ENCODE data around the gene KRT12. TPM values are rescaled to one million over a fixed set of nuclear protein-coding genes. Genes with fewer than 3 reads are reported as not detected.
A peak's percentile ranks its signal among the peaks of the same experiment; 100 is the strongest.

KRT12 gene
- total and polyA plus RNA-seq, 9 of the 15 experiments (the other 6 are each of a cell fraction or from before 2014, with no cell fraction given): 0.18 to 7.0 (median 2.2) TPM

DNA sequence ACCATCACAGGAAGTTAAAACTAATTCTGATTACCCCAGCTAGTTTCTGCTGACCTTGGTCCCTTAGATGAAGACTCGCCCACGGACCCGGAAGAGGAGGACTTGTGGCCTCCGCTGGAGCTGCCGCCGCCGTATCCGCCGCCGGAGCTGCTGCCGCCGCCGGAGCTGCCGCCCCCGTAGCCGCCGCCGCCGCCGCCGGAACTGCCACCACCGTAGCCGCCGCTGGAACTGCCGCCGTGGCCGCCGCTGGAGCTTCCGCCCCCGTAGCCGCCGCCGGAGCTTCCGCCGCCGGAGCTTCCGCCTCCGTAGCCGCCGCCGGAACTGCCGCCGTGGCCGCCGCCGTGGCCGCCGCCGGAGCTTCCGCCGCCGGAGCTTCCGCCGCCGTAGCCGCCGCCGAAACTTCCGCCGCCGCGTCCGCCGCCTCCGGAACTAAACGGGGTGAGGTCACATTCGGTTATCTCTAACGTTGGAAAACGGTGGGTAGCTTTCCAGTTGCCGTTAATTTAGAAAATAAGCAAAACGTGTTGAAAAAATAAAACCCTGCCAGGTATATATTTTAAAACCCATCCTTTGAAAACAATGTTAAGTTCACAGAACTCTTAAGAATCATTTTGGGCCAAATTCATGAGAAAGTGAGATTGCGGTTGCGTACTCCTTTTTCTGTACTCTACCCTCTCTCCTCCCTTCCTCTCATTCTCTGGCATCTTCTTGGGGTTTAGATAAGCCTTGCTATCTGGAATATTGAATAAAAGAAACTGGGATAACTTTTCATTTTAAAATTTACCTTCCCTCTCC, 48.1 kb downstream of the KRT12 start (continued):
- TF ChIP-seq TFE3 (CRISPR knock-in tag; IDR thresholded peaks at IDR 0.05) (no peak), POLR2AphosphoS2 (IDR thresholded peaks at IDR 0.05; ENCODE audit: low read length) (0 out of 2 replicates have a peak, but pooled peaks have one; percentile 49), MAFF (IDR thresholded peaks at IDR 0.05; ENCODE audit: low read length) (no peak), HEY1 (CRISPR knock-in tag; IDR thresholded peaks at IDR 0.05; ENCODE audit: borderline replicate concordance) (no peak), ILF3 (IDR thresholded peaks at IDR 0.05; ENCODE audit: borderline replicate concordance) (0 out of 2 replicates have a peak, but pooled peaks have one; percentile 29), FOXJ2 (tag; IDR thresholded peaks at IDR 0.05) (no peak), MBD2 (IDR thresholded peaks at IDR 0.05; ENCODE audit: borderline replicate concordance, low read depth) (no peak), SMARCC2 (IDR thresholded peaks at IDR 0.05; ENCODE audit: low read depth) (no peak), ZNF121 (CRISPR knock-in tag; conservative IDR thresholded peaks at IDR 0.05) (no peak), TAF9B (IDR thresholded peaks at IDR 0.05; ENCODE audit: partially characterized antibody) (peak; percentile 70), BMI1 (IDR thresholded peaks at IDR 0.05; ENCODE audit: low read length) (no peak)
- TF ChIP-seq, protein P1, sequence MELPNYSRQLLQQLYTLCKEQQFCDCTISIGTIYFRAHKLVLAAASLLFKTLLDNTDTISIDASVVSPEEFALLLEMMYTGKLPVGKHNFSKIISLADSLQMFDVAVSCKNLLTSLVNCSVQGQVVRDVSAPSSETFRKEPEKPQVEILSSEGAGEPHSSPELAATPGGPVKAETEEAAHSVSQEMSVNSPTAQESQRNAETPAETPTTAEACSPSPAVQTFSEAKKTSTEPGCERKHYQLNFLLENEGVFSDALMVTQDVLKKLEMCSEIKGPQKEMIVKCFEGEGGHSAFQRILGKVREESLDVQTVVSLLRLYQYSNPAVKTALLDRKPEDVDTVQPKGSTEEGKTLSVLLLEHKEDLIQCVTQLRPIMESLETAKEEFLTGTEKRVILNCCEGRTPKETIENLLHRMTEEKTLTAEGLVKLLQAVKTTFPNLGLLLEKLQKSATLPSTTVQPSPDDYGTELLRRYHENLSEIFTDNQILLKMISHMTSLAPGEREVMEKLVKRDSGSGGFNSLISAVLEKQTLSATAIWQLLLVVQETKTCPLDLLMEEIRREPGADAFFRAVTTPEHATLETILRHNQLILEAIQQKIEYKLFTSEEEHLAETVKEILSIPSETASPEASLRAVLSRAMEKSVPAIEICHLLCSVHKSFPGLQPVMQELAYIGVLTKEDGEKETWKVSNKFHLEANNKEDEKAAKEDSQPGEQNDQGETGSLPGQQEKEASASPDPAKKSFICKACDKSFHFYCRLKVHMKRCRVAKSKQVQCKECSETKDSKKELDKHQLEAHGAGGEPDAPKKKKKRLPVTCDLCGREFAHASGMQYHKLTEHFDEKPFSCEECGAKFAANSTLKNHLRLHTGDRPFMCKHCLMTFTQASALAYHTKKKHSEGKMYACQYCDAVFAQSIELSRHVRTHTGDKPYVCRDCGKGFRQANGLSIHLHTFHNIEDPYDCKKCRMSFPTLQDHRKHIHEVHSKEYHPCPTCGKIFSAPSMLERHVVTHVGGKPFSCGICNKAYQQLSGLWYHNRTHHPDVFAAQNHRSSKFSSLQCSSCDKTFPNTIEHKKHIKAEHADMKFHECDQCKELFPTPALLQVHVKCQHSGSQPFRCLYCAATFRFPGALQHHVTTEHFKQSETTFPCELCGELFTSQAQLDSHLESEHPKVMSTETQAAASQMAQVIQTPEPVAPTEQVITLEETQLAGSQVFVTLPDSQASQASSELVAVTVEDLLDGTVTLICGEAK (IDR thresholded peaks at IDR 0.05): peak; percentile 89
- TF ChIP-seq, protein P1 (CRISPR knock-in tag; IDR thresholded peaks at IDR 0.05): no peak
- TF ChIP-seq, protein P2, sequence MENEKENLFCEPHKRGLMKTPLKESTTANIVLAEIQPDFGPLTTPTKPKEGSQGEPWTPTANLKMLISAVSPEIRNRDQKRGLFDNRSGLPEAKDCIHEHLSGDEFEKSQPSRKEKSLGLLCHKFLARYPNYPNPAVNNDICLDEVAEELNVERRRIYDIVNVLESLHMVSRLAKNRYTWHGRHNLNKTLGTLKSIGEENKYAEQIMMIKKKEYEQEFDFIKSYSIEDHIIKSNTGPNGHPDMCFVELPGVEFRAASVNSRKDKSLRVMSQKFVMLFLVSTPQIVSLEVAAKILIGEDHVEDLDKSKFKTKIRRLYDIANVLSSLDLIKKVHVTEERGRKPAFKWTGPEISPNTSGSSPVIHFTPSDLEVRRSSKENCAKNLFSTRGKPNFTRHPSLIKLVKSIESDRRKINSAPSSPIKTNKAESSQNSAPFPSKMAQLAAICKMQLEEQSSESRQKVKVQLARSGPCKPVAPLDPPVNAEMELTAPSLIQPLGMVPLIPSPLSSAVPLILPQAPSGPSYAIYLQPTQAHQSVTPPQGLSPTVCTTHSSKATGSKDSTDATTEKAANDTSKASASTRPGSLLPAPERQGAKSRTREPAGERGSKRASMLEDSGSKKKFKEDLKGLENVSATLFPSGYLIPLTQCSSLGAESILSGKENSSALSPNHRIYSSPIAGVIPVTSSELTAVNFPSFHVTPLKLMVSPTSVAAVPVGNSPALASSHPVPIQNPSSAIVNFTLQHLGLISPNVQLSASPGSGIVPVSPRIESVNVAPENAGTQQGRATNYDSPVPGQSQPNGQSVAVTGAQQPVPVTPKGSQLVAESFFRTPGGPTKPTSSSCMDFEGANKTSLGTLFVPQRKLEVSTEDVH (IDR thresholded peaks at IDR 0.05; ENCODE audit: low read depth, partially characterized antibody): peak; percentile 51
